Measurements from ENCODE around the gene BORCS6. TPM values are rescaled to one million over a fixed set of nuclear protein-coding genes. Genes with fewer than 3 reads are reported as not detected.

The BORCS6 gene
- total and polyA plus RNA-seq, 9 of the 15 experiments (the other 6 are each of a cell fraction or from before 2014, with no cell fraction given) = 0.01 to 7.4 (median 2.3) TPM

GRCh38 chr17:8138672-8139371 lies 51.2 kb downstream of the BORCS6 start (continued):
- TF ChIP-seq NKRF (IDR thresholded peaks at IDR 0.05; ENCODE audit: borderline replicate concordance) (peak; percentile 77; the same call in 1 of the 2 replicates), ARID3B (CRISPR knock-in tag; IDR thresholded peaks at IDR 0.05; ENCODE audit: borderline replicate concordance) (no peak), BCL6 (CRISPR knock-in tag; IDR thresholded peaks at IDR 0.05) (no peak), RREB1 (CRISPR knock-in tag; IDR thresholded peaks at IDR 0.05) (no peak), HMGN3 (IDR thresholded peaks at IDR 0.05; ENCODE audit: borderline replicate concordance, extremely low read depth, insufficient read length, low read depth, low read length) (peak; percentile 54), PRPF4 (IDR thresholded peaks at IDR 0.05; ENCODE audit: insufficient read depth, low read depth, low read length, poor library complexity, severe bottlenecking) (no peak), PYGO2 (tag; IDR thresholded peaks at IDR 0.05) (no peak), SMARCA5 (IDR thresholded peaks at IDR 0.05) (no peak), ATF2 (CRISPR knock-in tag; IDR thresholded peaks at IDR 0.05) (0 out of 2 replicates have a peak, but pooled peaks have one; percentile 27), AFF4 (CRISPR knock-in tag; IDR thresholded peaks at IDR 0.05) (peak; percentile 85), L3MBTL2 (IDR thresholded peaks at IDR 0.05) (peak; percentile 75; the same call in 1 of the 2 replicates)
